Endodermal cell (in vitro differentiated cells): ENCODE data around the gene TMEM243. TPM values are rescaled to one million over a fixed set of nuclear protein-coding genes. Genes with fewer than 3 reads are reported as not detected.

Experiments
- DNase-seq: peaks from one replicate; pipeline ENCODE4 v3.0.0-alpha.2; 2017
- H3K27ac ChIP-seq: 2 replicates; pipeline ENCODE4 v1.5.1; 2013; ENCODE audit warnings: mild to moderate bottlenecking, low read depth, low read length, moderate library complexity
- H3K27me3 ChIP-seq: 2 replicates; pipeline ENCODE4 v1.6.1; 2013; ENCODE audit warnings: mild to moderate bottlenecking, low read length, moderate library complexity; ENCODE audit not compliant: insufficient read depth, control insufficient read depth, poor library complexity, severe bottlenecking
- H3K36me3 ChIP-seq: 2 replicates; pipeline ENCODE4 v1.7.0; 2013; ENCODE audit warnings: mild to moderate bottlenecking, low read length, moderate library complexity; ENCODE audit not compliant: control insufficient read depth, insufficient read depth
- H3K4me1 ChIP-seq: one replicate; pipeline ENCODE4 v1.7.0; 2013; ENCODE audit warnings: low read length; ENCODE audit not compliant: control insufficient read depth, insufficient read depth
- H3K4me3 ChIP-seq: 2 replicates; pipeline ENCODE4 v1.5.1; 2013; ENCODE audit warnings: mild to moderate bottlenecking, low read length, moderate library complexity
- H3K9ac ChIP-seq: 2 replicates; pipeline ENCODE4 v1.6.1; 2013; ENCODE audit warnings: mild to moderate bottlenecking, low read length, moderate library complexity; ENCODE audit not compliant: poor library complexity, severe bottlenecking; ENCODE audit errors: extremely low read depth
- H3K9me3 ChIP-seq: 2 replicates; pipeline ENCODE4 v1.6.1; 2013; ENCODE audit warnings: mild to moderate bottlenecking, low read length, moderate library complexity; ENCODE audit not compliant: control insufficient read depth
- H3K27ac Mint-ChIP-seq: 2 replicates; pipeline ENCODE4 v1.8.0; 2020; ENCODE audit warnings: mixed read lengths
- H3K27me3 Mint-ChIP-seq: 2 replicates; pipeline ENCODE4 v1.8.0; 2021; ENCODE audit warnings: mild to moderate bottlenecking, mixed read lengths; ENCODE audit not compliant: insufficient read depth
- H3K36me3 Mint-ChIP-seq: 2 replicates; pipeline ENCODE4 v1.8.0; 2020; ENCODE audit warnings: low read depth, mixed read lengths
- H3K4me1 Mint-ChIP-seq: 2 replicates; pipeline ENCODE4 v1.8.0; 2020; ENCODE audit warnings: mixed read lengths
- H3K4me3 Mint-ChIP-seq: 2 replicates; pipeline ENCODE4 v1.8.0; 2020; ENCODE audit warnings: mild to moderate bottlenecking, moderate library complexity, mixed read lengths
- H3K9me3 Mint-ChIP-seq: 2 replicates; pipeline ENCODE4 v1.8.0; 2020; ENCODE audit warnings: mild to moderate bottlenecking, mixed read lengths
- CTCF ChIP-seq: fragments of 200-600 bp; sonication (generic); conservative IDR thresholded peaks from 2 replicates; pipeline ENCODE4 v1.5.0; 2021; ENCODE audit warnings: antibody characterized with exemption, mild to moderate bottlenecking
- WGBS, 2 experiments: methylation state at CpG; one replicate each; pipeline versions ENCODE4 v1.1.5 to v1.1.7; 2013; ENCODE audit warnings: missing lambda C conversion rate in 2 of 2, mixed read lengths in 1 of 2; ENCODE audit not compliant: insufficient coverage in 1 of 2, insufficient read length in 1 of 2; 5-methylcytosine and 5-hydroxymethylcytosine counted together
- long read RNA-seq, 4 experiments: library from polyadenylated mRNA in 2 of 4; library from RNA in 1 of 4; library from capped mRNA in 1 of 4; stranded (forward) in 3 of 4; unstranded in 1 of 4; transcript quantifications; one replicate each; pipeline ENCODE4 v2.0.0, GENCODE V29; 2020 to 2021; ENCODE audit warnings: inconsistent platforms in 1 of 4
- polyA plus RNA-seq, 2 experiments: library from polyadenylated mRNA; stranded (reverse); fragments of 50-300 nt; gene quantifications; one replicate each; pipeline ENCODE4 v1.2.3, GENCODE V29; 2013
- total RNA-seq, 2 donors: library from RNA; stranded (reverse); fragmentation: NEBNext Ultra II Directional in 1 of 2; extraction: Animal tissue kit (Norgen Biotek cat#: 25700) in 1 of 2; gene quantifications; 2 replicates in 1 of 2; 3 replicates in 1 of 2; pipeline ENCODE4 v1.2.1, GENCODE V29; 2021

Gene TMEM243
- 10 to 100 TPM; 21.7 to 22.3 TPM for total RNA-seq
- 18.5 TPM for polyA plus RNA-seq (2013, experiment 1 of 2)
- polyA plus RNA-seq (2013, experiment 2 of 2): 16.6 TPM
- long read RNA-seq, experiment 1, transcript TMEM243-203 (5 exons, 1,273 nt): major isoform, 6 of 12 reads
- long read RNA-seq, experiment 1, partial matches to known transcripts: 0 of 12 reads
- long read RNA-seq, experiment 1, other reads (novel, unspliced or antisense): 4 of 12 reads
- long read RNA-seq, experiment 2, transcript TMEM243-203 (5 exons, 1,273 nt): major isoform, 20 of 40 reads
- long read RNA-seq, experiment 2, transcript TMEM243-201 (4 exons, 1,063 nt): minor isoform, 6 of 40 reads
- long read RNA-seq, experiment 2, partial matches to known transcripts: 1 of 40 reads
- long read RNA-seq, experiment 2, other reads (novel, unspliced or antisense): 13 of 40 reads
- long read RNA-seq, experiment 3, transcript TMEM243-203 (5 exons, 1,273 nt): major isoform, 42 of 75 reads
- long read RNA-seq, experiment 3, transcript TMEM243-201 (4 exons, 1,063 nt): minor isoform, 21 of 75 reads
- long read RNA-seq, experiment 3, partial matches to known transcripts: 0 of 75 reads
- long read RNA-seq, experiment 3, other reads (novel, unspliced or antisense): 11 of 75 reads
- long read RNA-seq, experiment 4, transcript TMEM243-203 (5 exons, 1,273 nt): major isoform, 37 of 60 reads
- long read RNA-seq, experiment 4, partial matches to known transcripts: 1 of 60 reads
- long read RNA-seq, experiment 4, other reads (novel, unspliced or antisense): 17 of 60 reads

- H3K9me3 ChIP-seq: no peaks in the 10 kb centered on the region
- no peak within 1 kb of the TSS for H3K27ac ChIP-seq
- peak within 1 kb of the TSS; percentile 80 for H3K9ac ChIP-seq
Observed at GRCh38 chr7:87219545-87220025, at the start of gene TMEM243. Gene TMEM243 (minus strand): TSS chr7:87219732. CDS start chr7:87219503, 229 bp downstream.

GRCh38 chr7:87267239-87267900 is 47.8 kb upstream of the TMEM243 start:
- no peak overlapping the region for H3K4me3 ChIP-seq
- 81 to 92% methylated on average over 2 to 3 of the region's 3 CpGs for WGBS, 2 experiments
- no peaks in the 10 kb centered on the region for H3K27me3 ChIP-seq
- no peaks in the 10 kb centered on the region for H3K4me1 ChIP-seq
- no peak overlapping the region for H3K27ac ChIP-seq
- H3K27ac Mint-ChIP-seq: no peak overlapping the region
- H3K9me3 ChIP-seq: no peaks in the 10 kb centered on the region
- H3K36me3 ChIP-seq: no peaks in the 10 kb centered on the region
- TF ChIP-seq CTCF: no peak
- H3K9me3 Mint-ChIP-seq: no peaks in the 10 kb centered on the region
- H3K27me3 Mint-ChIP-seq: no peaks in the 10 kb centered on the region
- H3K4me1 Mint-ChIP-seq: no peaks in the 10 kb centered on the region
- no peak for DNase-seq
- H3K4me3 Mint-ChIP-seq: no peak overlapping the region
- H3K9ac ChIP-seq: no peak overlapping the region
- H3K36me3 Mint-ChIP-seq: no peaks in the 10 kb centered on the region

More at GRCh38 chr7:87219545-87220025, at the start of gene TMEM243:
- TF ChIP-seq CTCF: peak; percentile 48
- Histone ChIP-seq H3K27me3 (peaks cover 42% of the 10 kb centered on the region), H3K4me1 (no peaks in the 10 kb centered on the region), H3K4me3 (peak within 1 kb of the TSS; percentile 87), H3K36me3 (peaks cover 7% of the 10 kb centered on the region)
- H3K27me3 Mint-ChIP-seq: no peaks in the 10 kb centered on the region
- DNase-seq: peak; percentile 82
- peak within 1 kb of the TSS; percentile 90 for H3K4me3 Mint-ChIP-seq
- 0% methylated on average over 12 to 41 of the region's 41 CpGs for WGBS, 2 experiments
- H3K27ac Mint-ChIP-seq: peak within 1 kb of the TSS; percentile 91
- peaks cover 13% of the 10 kb centered on the region for H3K36me3 Mint-ChIP-seq
- peaks cover 15% of the 10 kb centered on the region for H3K4me1 Mint-ChIP-seq
- no peaks in the 10 kb centered on the region for H3K9me3 Mint-ChIP-seq

GRCh38 chr7:87263537-87263936 is 44.0 kb upstream of the TMEM243 start:
- Histone ChIP-seq H3K4me3 (no peak overlapping the region), H3K36me3 (no peaks in the 10 kb centered on the region), H3K9ac (no peak overlapping the region), H3K4me1 (no peaks in the 10 kb centered on the region), H3K9me3 (no peaks in the 10 kb centered on the region), H3K27me3 (no peaks in the 10 kb centered on the region), H3K27ac (no peak overlapping the region)
- Mint-ChIP-seq H3K36me3 (no peaks in the 10 kb centered on the region), H3K9me3 (no peaks in the 10 kb centered on the region), H3K27me3 (peaks cover 16% of the 10 kb centered on the region), H3K4me1 (peaks cover 2% of the 10 kb centered on the region), H3K4me3 (no peak overlapping the region), H3K27ac (no peak overlapping the region)
- TF ChIP-seq CTCF: no peak
- no peak for DNase-seq
- 91 to 94% methylated on average over 7 to 8 of the region's 8 CpGs for WGBS, 2 experiments
